Heart left ventricle (tissue), 16 donors: ENCODE results near the gene CFAP45. TPM values are rescaled to one million over a fixed set of nuclear protein-coding genes. Genes with fewer than 3 reads are reported as not detected.

Experiments
- ATAC-seq, 4 donors: fragments of 200-7000 bp; cut with Tn5 transposase; one replicate each; pipeline ENCODE4 v1.9.1; 2020 to 2022; ENCODE audit warnings: moderate library complexity in 4 of 4, mild to moderate bottlenecking in 3 of 4, moderate number of reproducible peaks in 1 of 4
- DNase-seq, 5 donors: peaks; one replicate each; pipeline ENCODE4 v3.0.0-alpha.2; 2020
- H3K27ac ChIP-seq, 12 donors: fragments of 200-600 bp; sonication (generic) in 4 of 12; one replicate each; pipeline versions ENCODE4 v1.5.0 to v1.8.0; 2016 to 2022; ENCODE audit warnings: mild to moderate bottlenecking in 2 of 12
- H3K27me3 ChIP-seq, 9 donors: fragments of 200-600 bp; sonication (generic) in 2 of 9; one replicate each; pipeline versions ENCODE4 v1.5.1 to v1.8.0; 2016 to 2022; ENCODE audit warnings: mild to moderate bottlenecking in 3 of 9
- H3K36me3 ChIP-seq, 9 donors: fragments of 200-600 bp; sonication (generic) in 2 of 9; one replicate each; pipeline versions ENCODE4 v1.5.0 to v1.8.0; 2018 to 2022; ENCODE audit warnings: mild to moderate bottlenecking in 2 of 9
- H3K4me1 ChIP-seq, 12 donors: fragments of 200-600 bp; sonication (generic) in 4 of 12; one replicate each; pipeline versions ENCODE4 v1.5.0 to v1.8.0; 2016 to 2022; ENCODE audit warnings: mild to moderate bottlenecking in 3 of 12
- H3K4me3 ChIP-seq, 12 donors: fragments of 200-600 bp; sonication (generic) in 4 of 12; one replicate each; pipeline versions ENCODE4 v1.5.0 to v1.8.0; 2017 to 2022; ENCODE audit warnings: mild to moderate bottlenecking in 9 of 12, moderate library complexity in 4 of 12
- H3K9me3 ChIP-seq, 12 donors: fragments of 200-600 bp; sonication (generic) in 4 of 12; one replicate each; pipeline versions ENCODE4 v1.5.0 to v1.8.0; 2016 to 2022; ENCODE audit warnings: mild to moderate bottlenecking in 1 of 12
- POLR2A ChIP-seq, 2 donors: fragments of 450-650 bp; IDR thresholded peaks; one replicate each; pipeline ENCODE4 v1.6.1; 2017; ENCODE audit warnings: antibody characterized with exemption in 2 of 2, mild to moderate bottlenecking in 2 of 2, moderate library complexity in 2 of 2
- WGBS, 4 donors: extraction: QIAGEN DNeasy Blood & Tissue Kit in 2 of 4; methylation state at CpG; one replicate each; pipeline versions ENCODE4 v1.1.5 to v1.1.7; 2013 to 2018; 5-methylcytosine and 5-hydroxymethylcytosine counted together
- intact Hi-C, 10 donors: fragments of 100-400 bp; cut with DNase I; formaldehyde crosslinking; loops; one replicate each; pipeline versions ENCODE4 v1.11.1 to v1.14.2; 2022
- polyA plus RNA-seq, 2 donors: library from polyadenylated mRNA; stranded (reverse); fragments of 200-250 nt; gene quantifications; one replicate each; pipeline ENCODE4 v1.2.3, GENCODE V29; 2013
- total RNA-seq, 9 donors: library from RNA; depleted of rRNA in 2 of 9; stranded (reverse); fragments of >200 nt in 2 of 9; fragmentation: NEBNext Ultra II Directional in 3 of 9; extraction: Animal tissue kit (Norgen Biotek cat#: 25700) in 3 of 9; gene quantifications; one replicate each; pipeline versions ENCODE4 v1.1.0 to v1.2.4, GENCODE V29; 2016 to 2023
- TF ChIP-seq, protein P1 (sequence below), 12 donors: fragments of 200-600 bp; sonication (generic) in 4 of 12; IDR thresholded peaks; one replicate each; pipeline versions ENCODE4 v1.5.0 to v1.8.0; 2018 to 2022; ENCODE audit warnings: antibody characterized with exemption in 12 of 12, mild to moderate bottlenecking in 5 of 12
- donor health status: ischemic (EF 13 %, LVEDD 7.1; RV severe dilation, severe dysfunction).
- donor health status: healthy with polysubstance abuse.
- donor health status: DM: no; HTN: yes; CAD: no.
- donor health status: DM: no; HTN: no; CAD: no.
- donor health status: ischemic (EF 25% LVEDD 6.9; RV normal size, moderate dysfunction).
- donor health status: ischemic (EF 25% LVEDD 5.7; RV mildly dilated, moderate dysfunction).
- donor health status: healthy.
- donor health status: DM: yes; HTN: yes; CAD: no.
- donor health status: ischemic (EF 35%, LVEDD 5.7; RV mildly dilated, moderate dysfunction).
- donor health status: nonischemic (EF 11% LVEDD 7.7; RV severe dilation, severe dysfunction).
- donor health status: DM: yes; HTN: yes; CAD: no.
- donor health status: PGD.
- donor health status: ischemic (EF 29% LVEDD 5.4; RV normal size, mild dysfunction).
- donor health status: nonischemic (EF 23%, LVEDD 6.1; RV moderate dilation, normal function).

The CFAP45 gene
- total and polyA plus RNA-seq, 11 donors, result 0.29 to 1.8 (median 0.62) TPM; not detected in 2

DNA sequence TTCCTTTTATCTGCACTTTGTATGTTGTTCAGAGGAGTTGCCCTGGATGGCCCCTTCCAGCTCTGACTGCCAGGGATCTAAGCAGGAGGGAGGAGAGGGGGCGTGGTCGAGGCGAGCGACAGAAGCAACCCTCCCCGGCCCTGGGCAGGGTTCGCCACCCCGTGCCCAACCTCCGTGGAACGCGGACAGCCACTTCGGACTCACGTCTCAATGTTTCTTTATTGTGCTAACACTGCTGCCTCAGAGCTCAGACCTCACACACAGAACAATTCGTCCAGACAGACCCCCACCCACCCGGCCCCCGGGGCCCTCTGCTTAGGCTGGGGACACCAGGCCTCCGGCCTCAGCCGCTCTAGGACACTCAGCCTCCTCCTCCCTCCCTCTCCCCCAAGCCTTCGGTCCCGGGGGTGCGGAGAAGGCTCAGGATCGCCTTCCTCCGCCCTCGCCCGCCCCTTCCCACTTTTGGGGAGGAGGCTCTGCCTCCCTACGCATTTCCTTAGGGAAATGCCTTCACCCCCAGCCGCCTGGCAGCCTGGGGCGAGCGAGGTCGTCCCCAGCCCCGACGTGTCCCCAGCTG, 45.8 kb downstream of the CFAP45 start:
- H3K4me1 ChIP-seq, result peaks cover 0 to 27% (median 11%) of the 10 kb centered on the region in 12 donors
- no peaks in the 10 kb centered on the region for H3K27me3 ChIP-seq
- intact Hi-C loops, result loop anchor here in 8 of 10 donors (2.0 to 10.0 kb wide), 8 partner anchors 33 to 73 kb away; partner anchors contain the start of genes TAGLN2 (in 6 of the 8), DUSP23 (in 1 of the 8) and FCRL6 (in 1 of the 8)
- peak overlapping the region; percentile 68 to 96 (median 78) for H3K4me3 ChIP-seq
- WGBS, 4 donors, result 0 to 3% (median 1%) methylated on average over 13 to 31 of the region's 31 CpGs
- no peaks in the 10 kb centered on the region for H3K36me3 ChIP-seq
- H3K9me3 ChIP-seq, result no peaks in the 10 kb centered on the region
- ATAC-seq, result peak; percentile 85 to 93 (median 89)
- peak; percentile 83 to 89 (median 85) for DNase-seq
- no peak for TF ChIP-seq POLR2A (IDR thresholded peaks at IDR 0.05)
- TF ChIP-seq, protein P1, sequence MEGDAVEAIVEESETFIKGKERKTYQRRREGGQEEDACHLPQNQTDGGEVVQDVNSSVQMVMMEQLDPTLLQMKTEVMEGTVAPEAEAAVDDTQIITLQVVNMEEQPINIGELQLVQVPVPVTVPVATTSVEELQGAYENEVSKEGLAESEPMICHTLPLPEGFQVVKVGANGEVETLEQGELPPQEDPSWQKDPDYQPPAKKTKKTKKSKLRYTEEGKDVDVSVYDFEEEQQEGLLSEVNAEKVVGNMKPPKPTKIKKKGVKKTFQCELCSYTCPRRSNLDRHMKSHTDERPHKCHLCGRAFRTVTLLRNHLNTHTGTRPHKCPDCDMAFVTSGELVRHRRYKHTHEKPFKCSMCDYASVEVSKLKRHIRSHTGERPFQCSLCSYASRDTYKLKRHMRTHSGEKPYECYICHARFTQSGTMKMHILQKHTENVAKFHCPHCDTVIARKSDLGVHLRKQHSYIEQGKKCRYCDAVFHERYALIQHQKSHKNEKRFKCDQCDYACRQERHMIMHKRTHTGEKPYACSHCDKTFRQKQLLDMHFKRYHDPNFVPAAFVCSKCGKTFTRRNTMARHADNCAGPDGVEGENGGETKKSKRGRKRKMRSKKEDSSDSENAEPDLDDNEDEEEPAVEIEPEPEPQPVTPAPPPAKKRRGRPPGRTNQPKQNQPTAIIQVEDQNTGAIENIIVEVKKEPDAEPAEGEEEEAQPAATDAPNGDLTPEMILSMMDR (IDR thresholded peaks at IDR 0.05), result no peak
- peak overlapping the region; percentile 90 to 99 (median 98) for H3K27ac ChIP-seq

DNA sequence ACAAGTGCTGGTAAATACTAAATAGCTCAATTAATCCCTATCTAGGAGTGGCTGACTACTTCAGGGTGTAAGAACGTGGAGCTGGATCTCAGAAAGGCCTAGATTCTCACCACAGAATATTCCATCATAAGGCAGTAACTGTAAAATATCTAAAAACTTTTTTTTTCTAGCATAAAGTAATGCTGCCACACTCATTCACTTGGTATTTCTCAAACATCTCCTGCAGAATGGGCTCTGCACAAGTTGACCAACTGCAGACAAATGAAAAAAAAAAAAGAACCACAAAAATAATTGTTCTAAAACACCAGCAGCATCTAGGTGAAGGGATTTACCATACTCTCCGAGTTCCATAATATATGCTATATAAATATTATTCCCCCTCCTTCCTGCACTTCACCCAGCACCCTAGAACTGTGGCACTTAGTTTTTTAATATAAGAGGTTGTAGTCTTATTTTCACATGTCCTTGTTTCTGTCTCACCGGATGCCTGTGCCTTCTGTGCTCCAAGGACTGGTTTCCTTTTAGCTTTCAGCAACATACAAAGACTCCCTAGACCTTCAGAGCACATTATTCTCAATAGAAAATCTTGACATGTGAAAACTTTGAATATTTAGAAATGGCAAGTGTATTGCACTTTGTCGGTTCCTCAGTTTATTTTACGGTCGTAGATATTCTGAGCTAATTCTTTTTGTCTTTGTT, 46.4 kb downstream of the CFAP45 start:
- no peak for DNase-seq
- Histone ChIP-seq H3K4me1 (peaks cover 0 to 32% (median 11%) of the 10 kb centered on the region in 12 donors), H3K27me3 (no peaks in the 10 kb centered on the region), H3K27ac (peak overlapping the region; percentile 90 to 99 (median 98)), H3K4me3 (peak overlapping the region in 11 of 12 donors; percentile 68 to 96 (median 78)), H3K36me3 (no peaks in the 10 kb centered on the region), H3K9me3 (no peaks in the 10 kb centered on the region)
- WGBS, 4 donors, result 18 to 21% (median 20%) methylated on average over 6 of the region's 6 CpGs
- intact Hi-C loops, result loop anchor here in 8 of 10 donors (2.0 to 10.0 kb wide), 8 partner anchors 34 to 74 kb away; partner anchors contain the start of genes TAGLN2 (in 6 of the 8), DUSP23 (in 1 of the 8) and FCRL6 (in 1 of the 8)
- ATAC-seq, result peak in 1 of 4 donors; percentile 10
- TF ChIP-seq, protein P1 (IDR thresholded peaks at IDR 0.05), result no peak
- no peak for TF ChIP-seq POLR2A (IDR thresholded peaks at IDR 0.05)

DNA sequence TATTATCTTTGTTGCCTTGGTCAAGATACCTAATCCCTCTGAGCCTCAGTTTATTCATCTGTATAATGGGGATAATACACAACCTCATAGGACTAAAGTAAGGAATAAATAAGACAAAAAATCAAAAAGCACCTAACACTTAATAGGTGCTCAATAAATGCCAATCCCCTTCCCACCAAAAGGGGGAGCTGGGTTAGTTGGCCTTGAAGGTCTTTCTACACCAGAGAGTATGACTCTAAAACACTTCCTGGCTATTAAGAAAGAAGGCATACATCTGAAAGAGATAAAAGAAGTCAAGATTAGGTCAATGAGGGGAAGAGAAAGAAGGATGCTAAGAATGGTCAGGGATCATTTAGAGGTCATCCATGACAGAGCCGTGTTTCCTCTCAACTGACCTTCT, 48.6 kb downstream of the CFAP45 start:
- WGBS, 4 donors, result 58 to 70% (median 61%) methylated on average over 1 of the region's 1 CpG
- Histone ChIP-seq H3K9me3 (no peaks in the 10 kb centered on the region), H3K4me1 (peaks cover 0 to 32% (median 11%) of the 10 kb centered on the region in 12 donors), H3K27ac (no peak overlapping the region), H3K4me3 (no peak overlapping the region), H3K27me3 (no peaks in the 10 kb centered on the region), H3K36me3 (no peaks in the 10 kb centered on the region)
- DNase-seq, result no peak
- intact Hi-C loops, result loop anchor here in 6 of 10 donors (5.0 to 10.0 kb wide), 4 partner anchors 36 to 76 kb away; partner anchors contain the start of genes TAGLN2 (in 4 of the 6) and FCRL6 (in 1 of the 6)
- no peak for ATAC-seq
- TF ChIP-seq, protein P1 (IDR thresholded peaks at IDR 0.05), result no peak
- no peak for TF ChIP-seq POLR2A (IDR thresholded peaks at IDR 0.05)
